ENCODE results near the gene ZFAND4. TPM values are rescaled to one million over a fixed set of nuclear protein-coding genes. Genes with fewer than 3 reads are reported as not detected.

Gene ZFAND4
- total and polyA plus RNA-seq, 9 of the 15 experiments (the other 6 are each of a cell fraction or from before 2014, with no cell fraction given) = 0.42 to 3.0 (median 1.5) TPM

GRCh38 chr10:45592432-45592831 is 80.1 kb downstream of the ZFAND4 start:
- peaks cover 54% of the 10 kb centered on the region for H3K79me2 ChIP-seq (ENCODE audit: control insufficient read depth, insufficient read depth, low read length)
- in situ Hi-C loops (cut with MboI) (no loop called here), intact Hi-C loops (cut with micrococcal nuclease) (no loop called here)
- H3K27ac ChIP-seq (ENCODE audit: extremely low read depth, low read depth, low read length) = 0 out of 3 replicates have a peak overlapping the region, but pooled peaks have one; percentile 1
- no peaks in the 10 kb centered on the region for H3K27me3 ChIP-seq (ENCODE audit: control insufficient read depth in 2 of 2, insufficient read depth in 2 of 2, low read length in 2 of 2)
- POLR2A ChIA-PET = interaction anchor here (0.9 to 4.2 kb wide), 3 partner anchors 11 to 120 kb away, joined by 4 to 22 read pairs (median 4); no protein-coding TSS in a partner anchor
- BruUV-seq (replicated peaks) = no TSS peak
- no peak for FAIRE-seq
- H3K4me3 ChIP-seq = no peak overlapping the region; the same call in 1 of the 2 replicates
- no peak for ATAC-seq
- TF ChIP-seq SPI1 (IDR thresholded peaks at IDR 0.05; ENCODE audit: borderline replicate concordance, low read depth, low read length) = no peak
- TF ChIP-seq ZKSCAN1 (IDR thresholded peaks at IDR 0.05; ENCODE audit: low read depth, low read length) = no peak
- TF ChIP-seq, protein P1, sequence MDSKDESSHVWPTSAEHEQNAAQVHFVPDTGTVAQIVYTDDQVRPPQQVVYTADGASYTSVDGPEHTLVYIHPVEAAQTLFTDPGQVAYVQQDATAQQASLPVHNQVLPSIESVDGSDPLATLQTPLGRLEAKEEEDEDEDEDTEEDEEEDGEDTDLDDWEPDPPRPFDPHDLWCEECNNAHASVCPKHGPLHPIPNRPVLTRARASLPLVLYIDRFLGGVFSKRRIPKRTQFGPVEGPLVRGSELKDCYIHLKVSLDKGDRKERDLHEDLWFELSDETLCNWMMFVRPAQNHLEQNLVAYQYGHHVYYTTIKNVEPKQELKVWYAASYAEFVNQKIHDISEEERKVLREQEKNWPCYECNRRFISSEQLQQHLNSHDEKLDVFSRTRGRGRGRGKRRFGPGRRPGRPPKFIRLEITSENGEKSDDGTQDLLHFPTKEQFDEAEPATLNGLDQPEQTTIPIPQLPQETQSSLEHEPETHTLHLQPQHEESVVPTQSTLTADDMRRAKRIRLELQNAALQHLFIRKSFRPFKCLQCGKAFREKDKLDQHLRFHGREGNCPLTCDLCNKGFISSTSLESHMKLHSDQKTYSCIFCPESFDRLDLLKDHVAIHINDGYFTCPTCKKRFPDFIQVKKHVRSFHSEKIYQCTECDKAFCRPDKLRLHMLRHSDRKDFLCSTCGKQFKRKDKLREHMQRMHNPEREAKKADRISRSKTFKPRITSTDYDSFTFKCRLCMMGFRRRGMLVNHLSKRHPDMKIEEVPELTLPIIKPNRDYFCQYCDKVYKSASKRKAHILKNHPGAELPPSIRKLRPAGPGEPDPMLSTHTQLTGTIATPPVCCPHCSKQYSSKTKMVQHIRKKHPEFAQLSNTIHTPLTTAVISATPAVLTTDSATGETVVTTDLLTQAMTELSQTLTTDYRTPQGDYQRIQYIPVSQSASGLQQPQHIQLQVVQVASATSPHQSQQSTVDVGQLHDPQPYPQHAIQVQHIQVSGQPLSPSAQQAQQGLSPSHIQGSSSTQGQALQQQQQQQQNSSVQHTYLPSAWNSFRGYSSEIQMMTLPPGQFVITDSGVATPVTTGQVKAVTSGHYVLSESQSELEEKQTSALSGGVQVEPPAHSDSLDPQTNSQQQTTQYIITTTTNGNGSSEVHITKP (IDR thresholded peaks at IDR 0.05; ENCODE audit: partially characterized antibody) = peak; percentile 61
- no peak for TF ChIP-seq TAF1 (IDR thresholded peaks at IDR 0.05; ENCODE audit: control insufficient read depth, extremely low read depth, insufficient read depth, low read length, severe bottlenecking)
- TF ChIP-seq CEBPB (tag; IDR thresholded peaks at IDR 0.05) = no peak
- no peak for TF ChIP-seq KDM1A (IDR thresholded peaks at IDR 0.05)
- TF ChIP-seq, protein P2, sequence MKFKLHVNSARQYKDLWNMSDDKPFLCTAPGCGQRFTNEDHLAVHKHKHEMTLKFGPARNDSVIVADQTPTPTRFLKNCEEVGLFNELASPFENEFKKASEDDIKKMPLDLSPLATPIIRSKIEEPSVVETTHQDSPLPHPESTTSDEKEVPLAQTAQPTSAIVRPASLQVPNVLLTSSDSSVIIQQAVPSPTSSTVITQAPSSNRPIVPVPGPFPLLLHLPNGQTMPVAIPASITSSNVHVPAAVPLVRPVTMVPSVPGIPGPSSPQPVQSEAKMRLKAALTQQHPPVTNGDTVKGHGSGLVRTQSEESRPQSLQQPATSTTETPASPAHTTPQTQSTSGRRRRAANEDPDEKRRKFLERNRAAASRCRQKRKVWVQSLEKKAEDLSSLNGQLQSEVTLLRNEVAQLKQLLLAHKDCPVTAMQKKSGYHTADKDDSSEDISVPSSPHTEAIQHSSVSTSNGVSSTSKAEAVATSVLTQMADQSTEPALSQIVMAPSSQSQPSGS (CRISPR knock-in tag; IDR thresholded peaks at IDR 0.05) = no peak
- TF ChIP-seq, protein P3, sequence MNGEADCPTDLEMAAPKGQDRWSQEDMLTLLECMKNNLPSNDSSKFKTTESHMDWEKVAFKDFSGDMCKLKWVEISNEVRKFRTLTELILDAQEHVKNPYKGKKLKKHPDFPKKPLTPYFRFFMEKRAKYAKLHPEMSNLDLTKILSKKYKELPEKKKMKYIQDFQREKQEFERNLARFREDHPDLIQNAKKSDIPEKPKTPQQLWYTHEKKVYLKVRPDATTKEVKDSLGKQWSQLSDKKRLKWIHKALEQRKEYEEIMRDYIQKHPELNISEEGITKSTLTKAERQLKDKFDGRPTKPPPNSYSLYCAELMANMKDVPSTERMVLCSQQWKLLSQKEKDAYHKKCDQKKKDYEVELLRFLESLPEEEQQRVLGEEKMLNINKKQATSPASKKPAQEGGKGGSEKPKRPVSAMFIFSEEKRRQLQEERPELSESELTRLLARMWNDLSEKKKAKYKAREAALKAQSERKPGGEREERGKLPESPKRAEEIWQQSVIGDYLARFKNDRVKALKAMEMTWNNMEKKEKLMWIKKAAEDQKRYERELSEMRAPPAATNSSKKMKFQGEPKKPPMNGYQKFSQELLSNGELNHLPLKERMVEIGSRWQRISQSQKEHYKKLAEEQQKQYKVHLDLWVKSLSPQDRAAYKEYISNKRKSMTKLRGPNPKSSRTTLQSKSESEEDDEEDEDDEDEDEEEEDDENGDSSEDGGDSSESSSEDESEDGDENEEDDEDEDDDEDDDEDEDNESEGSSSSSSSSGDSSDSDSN (IDR thresholded peaks at IDR 0.05; ENCODE audit: borderline replicate concordance in 1 of 2, low read depth in 2 of 2, low read length in 2 of 2) = no peak
- peak overlapping the region in 1 of 2 experiments; percentile 74; a peak in 1 of 4 replicates for H3K9ac ChIP-seq (ENCODE audit: insufficient read depth in 1 of 2, low read depth in 2 of 2, low read length in 2 of 2)
- DNase-seq (ENCODE audit: extremely low read depth in 1 of 4, low spot score in 3 of 4) = no peak
- no peaks in the 10 kb centered on the region for H3K9me1 ChIP-seq (ENCODE audit: control insufficient read depth, insufficient read depth, low read length)
- CTCF ChIA-PET (ENCODE audit: low intra/inter-chr PET ratio) = no interaction called here
- peaks cover 14% of the 10 kb centered on the region for H3K36me3 ChIP-seq (ENCODE audit: control insufficient read depth, insufficient read depth, low read length)
- peaks cover 4% of the 10 kb centered on the region; the same call in 1 of the 2 replicates for H3K9me3 ChIP-seq (replicated peaks; ENCODE audit: control insufficient read depth, insufficient read depth, low read depth, low read length)
- H3K4me1 ChIP-seq (replicated peaks in 1 of 2; ENCODE audit: control insufficient read depth in 2 of 2, insufficient read depth in 2 of 2, low read length in 2 of 2) = peaks cover 5 to 8% of the 10 kb centered on the region in 2 experiments; a peak in 2 of 5 replicates
- H3K4me2 ChIP-seq (ENCODE audit: insufficient read depth, low read length) = peak overlapping the region; percentile 84
- WGBS (ENCODE audit: insufficient coverage, low coverage, missing lambda C conversion rate) = 8% methylated on average over 4 of the region's 4 CpGs
- no peaks in the 10 kb centered on the region for H4K20me1 ChIP-seq (replicated peaks; ENCODE audit: control insufficient read depth, insufficient read depth, low read length)
- 0 out of 2 replicates have a peak overlapping the region, but pooled peaks have one; percentile 3 for H2AFZ ChIP-seq (ENCODE audit: low read depth, low read length)
